AG04449 (cell line): Measurements from ENCODE around the gene TAS2R46.
"Not testable (repeated sequence)": the region's sequence is repeated elsewhere in the genome, so short reads cannot be mapped to it uniquely, and the experiment has no call there.

Experiments used
- CTCF ChIA-PET: fragments of 350-600 bp; formaldehyde crosslinking; extraction: SDS; loops from one replicate; lab custom pipeline; 2021; ENCODE audit warnings: antibody characterized with exemption; lab: Yijun Ruan, JAX
- POLR2A ChIA-PET: fragments of 400-600, 350-600 bp; formaldehyde crosslinking; extraction: SDS; loops from one replicate; lab custom pipeline; 2020; ENCODE audit warnings: antibody characterized with exemption, inconsistent platforms; lab: Yijun Ruan, JAX
- DNase-seq: peaks from one replicate; pipeline ENCODE4 v3.0.0-alpha.2; 2010; ENCODE audit warnings: low read depth, low spot score
- H3K4me3 ChIP-seq: 2 replicates; pipeline ENCODE4 v1.5.1; 2011; ENCODE audit warnings: low read depth, mild to moderate bottlenecking, control low read depth, low read length
- CTCF ChIP-seq: IDR thresholded peaks from one replicate; pipeline ENCODE4 v1.5.1; 2011; ENCODE audit warnings: mild to moderate bottlenecking, moderate library complexity, low read length, control low read depth, inconsistent platforms; ENCODE audit not compliant: insufficient read depth; ENCODE audit errors: missing control alignments

TAS2R46 gene

DNA sequence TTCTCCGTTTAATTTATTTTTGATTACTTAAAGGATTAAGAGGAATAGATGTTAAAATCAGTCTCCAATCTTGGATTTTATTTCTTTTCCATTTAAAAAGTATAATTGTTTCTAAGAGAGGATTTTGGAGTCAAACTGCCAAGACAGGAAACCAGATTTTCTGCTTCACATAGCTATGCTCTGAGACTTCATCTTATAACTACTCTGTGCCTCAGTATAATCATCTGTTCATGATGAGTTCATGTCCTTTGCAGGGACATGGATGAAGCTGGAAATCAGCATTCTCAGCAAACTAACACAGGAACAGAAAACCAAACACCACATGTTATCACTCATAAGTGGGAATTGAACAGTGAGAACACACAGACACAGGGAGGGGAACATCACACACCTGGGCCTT is 21.9 kb downstream of the TAS2R46 start:
- POLR2A ChIA-PET = no interaction called here
- no peak overlapping the region for H3K4me3 ChIP-seq
- no peak for TF ChIP-seq CTCF
- no peak for DNase-seq
- CTCF ChIA-PET = no interaction called here

GRCh38 chr12:11039171-11039570 is 22.9 kb downstream of the TAS2R46 start:
- DNase-seq = no peak
- ChIA-PET POLR2A (no interaction called here), CTCF (no interaction called here)
- no peak for TF ChIP-seq CTCF
- no peak overlapping the region for H3K4me3 ChIP-seq

- POLR2A ChIA-PET, DNase-seq, H3K4me3 ChIP-seq, CTCF ChIA-PET: not testable (repeated sequence)
Measured at GRCh38 chr12:11033959-11034358, 28.1 kb downstream of the TAS2R46 start.

DNA sequence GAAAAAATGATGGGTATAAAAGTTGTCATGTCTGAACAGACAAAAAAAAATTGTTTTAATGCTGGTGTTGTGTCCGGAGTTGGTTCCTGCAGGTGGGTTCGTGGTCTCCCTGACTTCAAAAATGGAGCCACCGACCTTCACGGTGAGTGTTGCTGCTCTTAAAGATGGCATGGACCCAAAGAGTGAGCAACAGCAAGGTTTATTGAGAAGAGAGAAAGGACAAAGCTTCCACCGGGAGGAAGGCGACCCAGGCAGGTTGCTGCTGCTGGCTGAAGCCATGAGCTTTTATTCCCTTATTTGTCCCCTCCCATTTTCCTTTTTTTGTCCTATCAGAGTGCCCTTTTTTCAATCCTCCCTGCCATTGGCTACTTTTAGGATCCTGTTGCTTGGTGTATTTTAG is 30.8 kb downstream of the TAS2R46 start, which contains the start of gene TAS2R31:
TSS of gene TAS2R31 (minus strand) at position 101 of the 400 bp plus-strand sequence. CDS start at position 29, 72 bp downstream.
- ChIA-PET POLR2A (no interaction called here), CTCF (no interaction called here)
- no peak for TF ChIP-seq CTCF
- H3K4me3 ChIP-seq = no peak within 1 kb of the TSS
- no peak for DNase-seq

DNA sequence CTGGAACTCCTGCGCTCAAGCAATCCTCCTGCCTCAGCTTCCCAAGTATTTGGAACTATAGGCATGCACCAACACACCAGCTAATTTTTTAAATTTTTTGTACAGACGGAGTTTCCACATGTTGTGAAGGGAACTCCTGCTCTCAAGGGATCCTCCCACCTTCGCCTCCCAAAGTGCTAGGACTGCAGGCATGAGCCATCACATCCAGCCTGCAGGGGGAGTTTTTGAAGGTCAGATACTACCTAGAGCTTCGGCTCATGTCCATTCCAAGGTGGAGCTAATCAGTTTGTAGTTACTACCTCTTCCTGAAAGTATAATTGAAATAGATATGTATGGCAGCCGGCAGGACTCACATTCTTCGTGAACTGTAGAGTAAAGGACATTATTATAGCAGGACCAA is 36.0 kb downstream of the TAS2R46 start:
- ChIA-PET POLR2A (no interaction called here), CTCF (no interaction called here)
- DNase-seq = no peak
- no peak for TF ChIP-seq CTCF
- no peak overlapping the region for H3K4me3 ChIP-seq

DNA sequence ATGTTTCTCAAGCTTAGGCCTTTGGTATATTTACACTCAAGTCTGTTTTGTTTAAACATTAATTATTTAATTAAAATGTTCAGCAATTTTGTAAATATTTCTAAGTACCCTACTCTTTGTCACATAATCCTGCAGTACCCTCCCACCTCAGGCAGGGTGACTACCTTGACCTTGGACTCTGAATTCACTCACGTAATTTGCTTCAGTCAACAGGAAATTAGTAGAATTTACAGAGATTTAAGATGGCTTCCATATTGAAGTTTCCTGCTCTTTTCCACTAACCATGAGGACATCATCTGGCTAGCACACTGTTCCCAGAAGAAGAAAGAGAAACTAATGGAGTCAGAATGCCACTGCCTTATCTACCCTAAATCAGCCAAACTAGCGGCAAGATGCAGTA is 38.7 kb downstream of the TAS2R46 start:
- TF ChIP-seq CTCF = no peak
- ChIA-PET CTCF (no interaction called here), POLR2A (no interaction called here)
- no peak overlapping the region for H3K4me3 ChIP-seq
- no peak for DNase-seq

- H3K4me3 ChIP-seq = no peak within 1 kb of the TSS
- POLR2A ChIA-PET = no interaction called here
- DNase-seq = no peak
- CTCF ChIA-PET = no interaction called here
- no peak for TF ChIP-seq CTCF
Measured at GRCh38 chr12:11022520-11022919, 39.6 kb downstream of the TAS2R46 start, which contains the start of gene TAS2R19. Gene TAS2R19, minus strand, starts transcription at chr12:11022620. Its CDS starts 49 bp downstream, at chr12:11022571.
